Endothelial cell (in vitro differentiated cells): ENCODE results near the gene AMDHD2. TPM values are rescaled to one million over a fixed set of nuclear protein-coding genes. Genes with fewer than 3 reads are reported as not detected.

Experiments used
- DNase-seq: peaks from one replicate; pipeline ENCODE4 v3.0.0; 2021; ENCODE audit warnings: low spot score
- H3K27ac Mint-ChIP-seq: one replicate; pipeline ENCODE4 v1.8.0; 2021; ENCODE audit warnings: mixed read lengths, inconsistent platforms; ENCODE audit not compliant: unreplicated experiment
- H3K27me3 Mint-ChIP-seq: one replicate; pipeline ENCODE4 v1.8.0; 2021; ENCODE audit warnings: mild to moderate bottlenecking, moderate library complexity, mixed read lengths, inconsistent platforms; ENCODE audit not compliant: unreplicated experiment
- H3K36me3 Mint-ChIP-seq: one replicate; pipeline ENCODE4 v1.8.0; 2021; ENCODE audit warnings: mild to moderate bottlenecking, low read depth, mixed read lengths, inconsistent platforms; ENCODE audit not compliant: unreplicated experiment
- H3K4me1 Mint-ChIP-seq: one replicate; pipeline ENCODE4 v1.8.0; 2021; ENCODE audit warnings: mild to moderate bottlenecking, mixed read lengths, inconsistent platforms; ENCODE audit not compliant: unreplicated experiment
- H3K4me3 Mint-ChIP-seq: one replicate; pipeline ENCODE4 v1.8.0; 2021; ENCODE audit warnings: mild to moderate bottlenecking, mixed read lengths, inconsistent platforms; ENCODE audit not compliant: unreplicated experiment
- H3K9me3 Mint-ChIP-seq: one replicate; pipeline ENCODE4 v1.8.0; 2021; ENCODE audit warnings: mixed read lengths, inconsistent platforms; ENCODE audit not compliant: unreplicated experiment
- CTCF ChIP-seq: fragments of 200-600 bp; sonication (generic); IDR thresholded peaks from one replicate; pipeline ENCODE4 v1.5.0; 2021; ENCODE audit warnings: antibody characterized with exemption; ENCODE audit not compliant: unreplicated experiment
- total RNA-seq: library from RNA; stranded (reverse); fragmentation: NEBNext Ultra II Directional; extraction: Animal tissue kit (Norgen Biotek cat#: 25700); gene quantifications from one replicate; pipeline ENCODE4 v1.2.1, GENCODE V29; 2021; ENCODE audit not compliant: unreplicated experiment

AMDHD2 gene
- total RNA-seq, 1 donor from 2014 or later: 53.3 TPM

DNA sequence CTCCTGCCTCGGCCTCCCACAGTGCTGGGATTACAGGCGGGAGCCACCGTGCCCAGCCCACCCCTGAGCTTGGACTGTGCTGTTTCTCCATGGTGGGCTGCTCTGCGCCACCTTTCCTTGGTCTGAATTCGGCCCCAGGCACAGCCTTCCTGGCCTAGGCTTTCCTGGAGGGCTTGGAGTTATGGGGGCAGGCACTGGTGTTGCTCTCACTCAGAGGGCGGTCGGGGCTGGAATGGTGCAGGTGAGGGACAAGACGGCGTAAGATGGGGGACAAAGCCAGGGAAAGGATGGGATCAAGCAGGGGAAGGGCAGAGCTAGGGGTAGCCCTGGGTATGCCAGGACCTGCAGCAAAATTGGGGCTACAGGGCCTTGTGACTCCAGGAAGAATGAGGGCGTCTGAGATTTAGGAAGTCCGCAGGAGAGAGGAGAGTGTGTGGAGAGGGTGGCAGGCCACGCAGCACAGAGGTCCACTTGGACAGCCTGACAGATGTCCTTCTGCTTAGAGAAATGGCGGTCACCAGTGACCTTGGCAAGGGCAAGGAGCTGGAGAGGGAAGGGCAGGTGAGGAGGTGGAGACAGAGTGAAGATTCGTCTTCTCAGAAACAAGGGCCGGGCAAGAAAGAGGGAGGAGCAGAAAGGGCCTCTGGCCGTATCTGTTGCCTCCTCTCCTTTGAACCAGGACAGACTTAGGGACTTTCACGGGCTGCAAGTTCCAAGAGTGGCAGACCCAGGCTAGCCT, 8.0 kb upstream of the AMDHD2 start:
- no peak for DNase-seq
- Mint-ChIP-seq H3K9me3 (no peaks in the 10 kb centered on the region), H3K27me3 (peaks cover 34% of the 10 kb centered on the region), H3K4me3 (peak overlapping the region; percentile 89), H3K27ac (peak overlapping the region; percentile 58), H3K36me3 (peaks cover 11% of the 10 kb centered on the region), H3K4me1 (peaks cover 40% of the 10 kb centered on the region)
- no peak for TF ChIP-seq CTCF

- H3K36me3 Mint-ChIP-seq: peaks cover 15% of the 10 kb centered on the region
- H3K27ac Mint-ChIP-seq: peak overlapping the region; percentile 78
- H3K4me3 Mint-ChIP-seq: peak overlapping the region; percentile 89
- peaks cover 39% of the 10 kb centered on the region for H3K27me3 Mint-ChIP-seq
- H3K9me3 Mint-ChIP-seq: no peaks in the 10 kb centered on the region
- no peak for DNase-seq
- H3K4me1 Mint-ChIP-seq: peaks cover 45% of the 10 kb centered on the region
- no peak for TF ChIP-seq CTCF
Measured at GRCh38 chr16:2512735-2513404, 7.3 kb upstream of the AMDHD2 start.

GRCh38 chr16:2513405-2514332, 6.5 kb upstream of the AMDHD2 start, which contains the start of gene ATP6V0C:
ATP6V0C (plus strand) TSS chr16:2513952; CDS start chr16:2514104, 152 bp downstream.
- Mint-ChIP-seq H3K4me3 (peak within 1 kb of the TSS; percentile 97), H3K9me3 (no peaks in the 10 kb centered on the region), H3K4me1 (peaks cover 45% of the 10 kb centered on the region), H3K27ac (peak within 1 kb of the TSS; percentile 89), H3K27me3 (peaks cover 37% of the 10 kb centered on the region), H3K36me3 (peaks cover 15% of the 10 kb centered on the region)
- no peak for TF ChIP-seq CTCF
- peak; percentile 87 for DNase-seq

DNA sequence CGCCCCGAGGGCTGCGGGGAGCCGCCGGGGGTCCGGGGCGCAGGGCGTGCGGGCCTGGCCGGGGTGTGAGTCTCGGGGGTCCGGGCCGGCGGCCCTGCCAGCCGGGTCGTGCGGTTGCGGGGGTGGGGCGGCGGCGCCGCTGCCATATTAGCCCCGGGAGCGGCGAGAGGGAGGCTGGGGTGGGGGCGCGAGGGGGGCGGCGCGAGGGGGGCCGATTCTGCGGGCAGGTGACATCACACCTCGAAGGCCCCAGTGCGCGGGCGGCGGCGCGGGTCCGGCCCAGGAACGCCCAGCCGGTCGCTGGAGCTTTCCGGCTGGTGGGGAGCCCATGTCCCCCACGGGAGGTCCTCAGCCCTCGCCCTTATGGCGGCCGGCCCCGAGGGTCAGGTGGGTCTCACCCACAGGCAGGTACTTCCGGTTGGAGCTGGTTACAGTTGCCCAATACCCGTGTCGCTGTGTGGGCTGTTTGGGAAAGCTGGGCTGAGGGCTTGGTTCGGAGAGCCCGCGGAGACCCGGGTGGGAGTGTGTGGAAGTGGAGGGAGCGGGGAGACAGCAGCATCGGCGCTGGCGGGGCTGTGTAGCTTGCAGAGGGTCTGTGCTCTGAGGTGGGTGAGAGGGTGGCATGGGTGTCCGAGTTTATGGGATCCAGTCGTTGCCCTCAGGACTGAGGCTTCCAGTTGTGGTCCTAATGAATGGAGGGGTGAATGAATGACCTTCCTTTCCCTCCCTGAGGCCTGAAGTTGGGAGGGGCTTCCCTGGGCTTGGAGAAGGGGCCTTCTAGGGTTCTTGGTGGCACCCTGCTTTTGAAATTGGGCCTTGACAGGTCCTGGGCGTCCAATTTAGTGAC, 5.6 kb upstream of the AMDHD2 start:
- peaks cover 49% of the 10 kb centered on the region for H3K4me1 Mint-ChIP-seq
- H3K9me3 Mint-ChIP-seq: no peaks in the 10 kb centered on the region
- H3K4me3 Mint-ChIP-seq: peak overlapping the region; percentile 97
- H3K27me3 Mint-ChIP-seq: peaks cover 42% of the 10 kb centered on the region
- peaks cover 16% of the 10 kb centered on the region for H3K36me3 Mint-ChIP-seq
- TF ChIP-seq CTCF: no peak
- DNase-seq: no peak
- H3K27ac Mint-ChIP-seq: peak overlapping the region; percentile 89
